ENCODE measurements around the gene FHL5.
"Not testable (repeated sequence)": the region's sequence is repeated elsewhere in the genome, so short reads cannot be mapped to it uniquely, and the experiment has no call there.

FHL5 gene

GRCh38 chr6:96562886-96563285 is at the start of gene FHL5:
Gene FHL5 (plus strand): TSS chr6:96563128. CDS start chr6:96603614, 40,486 bp downstream.
- DNase-seq (ENCODE audit: low spot score): no peak

GRCh38 chr6:96520171-96521115 is 42.5 kb upstream of the FHL5 start:
- DNase-seq (ENCODE audit: low spot score): no peak

GRCh38 chr6:96521306-96521643 is 41.7 kb upstream of the FHL5 start:
- DNase-seq (ENCODE audit: low spot score): no peak

- DNase-seq (ENCODE audit: low spot score): peak; percentile 96
Measured at GRCh38 chr6:96521644-96522464, 41.1 kb upstream of the FHL5 start, which contains the start of gene UFL1. Gene UFL1 (plus strand): TSS chr6:96521806. CDS start chr6:96521874, 68 bp downstream.

GRCh38 chr6:96522465-96523009 is 40.4 kb upstream of the FHL5 start:
- peak; percentile 13 for DNase-seq (ENCODE audit: low spot score)

- DNase-seq (ENCODE audit: low spot score): no peak
Measured at GRCh38 chr6:96528193-96528592, 34.7 kb upstream of the FHL5 start.

- DNase-seq (ENCODE audit: low spot score): no peak
Measured at GRCh38 chr6:96532399-96532798, 30.5 kb upstream of the FHL5 start.

GRCh38 chr6:96537726-96538125 is 25.2 kb upstream of the FHL5 start:
- no peak for DNase-seq (ENCODE audit: low spot score)

GRCh38 chr6:96542702-96543101 is 20.2 kb upstream of the FHL5 start:
- no peak for DNase-seq (ENCODE audit: low spot score)

- DNase-seq (ENCODE audit: low spot score): no peak
Measured at GRCh38 chr6:96545882-96546281, 17.0 kb upstream of the FHL5 start.

- DNase-seq (ENCODE audit: low spot score): no peak
Measured at GRCh38 chr6:96547654-96548053, 15.3 kb upstream of the FHL5 start.

- DNase-seq (ENCODE audit: low spot score): no peak
Measured at GRCh38 chr6:96554558-96554957, 8.4 kb upstream of the FHL5 start.

GRCh38 chr6:96559740-96560139 is 3.2 kb upstream of the FHL5 start:
- DNase-seq (ENCODE audit: low spot score): not testable (repeated sequence)

- DNase-seq (ENCODE audit: low spot score): no peak
Measured at GRCh38 chr6:96563853-96564252, 925 bp downstream of the FHL5 start.

GRCh38 chr6:96570053-96570452 is 7.1 kb downstream of the FHL5 start:
- no peak for DNase-seq (ENCODE audit: low spot score)

GRCh38 chr6:96571551-96571950 is 8.6 kb downstream of the FHL5 start:
- no peak for DNase-seq (ENCODE audit: low spot score)

- no peak for DNase-seq (ENCODE audit: low spot score)
Measured at GRCh38 chr6:96575359-96575758, 12.4 kb downstream of the FHL5 start.

- DNase-seq (ENCODE audit: low spot score): no peak
Measured at GRCh38 chr6:96576221-96576620, 13.3 kb downstream of the FHL5 start.

GRCh38 chr6:96582021-96582420 is 19.1 kb downstream of the FHL5 start:
- DNase-seq (ENCODE audit: low spot score): no peak

- no peak for DNase-seq (ENCODE audit: low spot score)
Measured at GRCh38 chr6:96582436-96582835, 19.5 kb downstream of the FHL5 start.

GRCh38 chr6:96604420-96604819 is 41.5 kb downstream of the FHL5 start:
- DNase-seq (ENCODE audit: low spot score): no peak

- no peak for DNase-seq (ENCODE audit: low spot score)
Measured at GRCh38 chr6:96608074-96608473, 45.1 kb downstream of the FHL5 start.

- DNase-seq (ENCODE audit: low spot score): no peak
Measured at GRCh38 chr6:96610019-96610418, 47.1 kb downstream of the FHL5 start.

Measured in GM03348 (cell line).